HEK293 (cell line): Measurements from ENCODE around the gene MYO1G.

Source experiments
- CTCF ChIA-PET: fragments of 350-600 bp; formaldehyde crosslinking; extraction: SDS; loops from one replicate; lab custom pipeline; 2021; ENCODE audit warnings: antibody characterized with exemption; lab: Yijun Ruan, JAX
- POLR2A ChIA-PET: fragments of 300-600 bp; formaldehyde crosslinking; extraction: SDS; loops from one replicate; lab custom pipeline; 2020; ENCODE audit warnings: antibody characterized with exemption, inconsistent platforms; lab: Yijun Ruan, JAX
- H3K27ac ChIP-seq: fragments of 200-500 bp; sonication (Bioruptor generic); 2 replicates; pipeline ENCODE4 v1.5.1; 2014; ENCODE audit warnings: low read depth, low read length, control low read depth, inconsistent platforms; ENCODE audit errors: extremely low read depth
- H3K36me3 ChIP-seq, 2 experiments: fragments of 200-500 bp in 1 of 2; sonication (Bioruptor generic) in 1 of 2; 1 replicate in 1 of 2; 2 replicates in 1 of 2; pipeline ENCODE4 v1.5.1; 2014 to 2017; ENCODE audit warnings: inconsistent platforms in 2 of 2, low read length in 2 of 2; ENCODE audit not compliant: control insufficient read depth in 2 of 2, insufficient read depth in 1 of 2
- H3K4me1 ChIP-seq: fragments of 200-500 bp; sonication (Bioruptor generic); 2 replicates; pipeline ENCODE4 v1.5.1; 2014; ENCODE audit warnings: mild to moderate bottlenecking, low read length, inconsistent platforms; ENCODE audit not compliant: control insufficient read depth, insufficient read depth
- H3K4me3 ChIP-seq: 2 replicates; pipeline ENCODE4 v1.5.1; 2011; ENCODE audit warnings: low read depth, mild to moderate bottlenecking, control low read depth, low read length, moderate library complexity
- H3K9me3 ChIP-seq: fragments of 200-500 bp; sonication (Bioruptor generic); 2 replicates; pipeline ENCODE4 v1.5.1; 2014; ENCODE audit warnings: low read depth, low read length, inconsistent platforms; ENCODE audit not compliant: control insufficient read depth, insufficient read depth
- GLI4 ChIP-seq: fragments of 450-650 bp; formaldehyde crosslinking; IDR thresholded peaks from 2 replicates; pipeline ENCODE4 v1.5.1; 2016; ENCODE audit warnings: missing biosample characterization, missing genetic modification characterization
- MZF1 ChIP-seq: fragments of 450-650 bp; formaldehyde crosslinking; IDR thresholded peaks from 2 replicates; pipeline ENCODE4 v1.5.1; 2017; ENCODE audit warnings: missing biosample characterization, missing genetic modification characterization, borderline replicate concordance
- RBAK ChIP-seq: fragments of 450-650 bp; formaldehyde crosslinking; IDR thresholded peaks from 2 replicates; pipeline ENCODE4 v1.5.1; 2016; ENCODE audit warnings: missing biosample characterization, missing genetic modification characterization
- SALL2 ChIP-seq: fragments of 450-650 bp; formaldehyde crosslinking; IDR thresholded peaks from 2 replicates; pipeline ENCODE4 v1.5.0; 2017; ENCODE audit warnings: missing biosample characterization, mild to moderate bottlenecking, missing genetic modification characterization, borderline replicate concordance
- ZBTB26 ChIP-seq: fragments of 450-650 bp; formaldehyde crosslinking; optimal IDR thresholded peaks from 2 replicates; pipeline ENCODE3; 2016; ENCODE audit warnings: missing biosample characterization, mild to moderate bottlenecking, missing genetic modification characterization
- ZNF112 ChIP-seq: fragments of 450-650 bp; formaldehyde crosslinking; IDR thresholded peaks from 2 replicates; pipeline ENCODE4 v1.5.0; 2017; ENCODE audit warnings: missing biosample characterization, missing genetic modification characterization
- ZNF157 ChIP-seq: fragments of 450-650 bp; formaldehyde crosslinking; IDR thresholded peaks from 2 replicates; pipeline ENCODE4 v1.5.1; 2016; ENCODE audit warnings: missing biosample characterization, missing genetic modification characterization
- ZNF184 ChIP-seq: fragments of 450-650 bp; IDR thresholded peaks from 2 replicates; pipeline ENCODE4 v1.5.1; 2018; ENCODE audit warnings: missing biosample characterization, mild to moderate bottlenecking, missing genetic modification characterization
- ZNF2 ChIP-seq: fragments of 450-650 bp; formaldehyde crosslinking; IDR thresholded peaks from 2 replicates; pipeline ENCODE4 v1.5.1; 2016; ENCODE audit warnings: missing biosample characterization, missing genetic modification characterization
- ZNF449 ChIP-seq: fragments of 450-650 bp; formaldehyde crosslinking; IDR thresholded peaks from 2 replicates; pipeline ENCODE4 v1.5.1; 2017; ENCODE audit warnings: missing biosample characterization, mild to moderate bottlenecking, missing genetic modification characterization, moderate library complexity
- ZNF513 ChIP-seq: fragments of 450-650 bp; IDR thresholded peaks from 2 replicates; pipeline ENCODE4 v1.5.1; 2018; ENCODE audit warnings: missing biosample characterization, missing genetic modification characterization
- ZNF571 ChIP-seq: fragments of 450-650 bp; formaldehyde crosslinking; IDR thresholded peaks from 2 replicates; pipeline ENCODE4 v1.5.0; 2017; ENCODE audit warnings: missing biosample characterization, missing genetic modification characterization
- ZNF596 ChIP-seq: fragments of 450-650 bp; IDR thresholded peaks from 2 replicates; pipeline ENCODE4 v1.5.0; 2018; ENCODE audit warnings: missing biosample characterization, mild to moderate bottlenecking, missing genetic modification characterization, moderate library complexity
- ZNF654 ChIP-seq: fragments of 450-650 bp; formaldehyde crosslinking; IDR thresholded peaks from 2 replicates; pipeline ENCODE4 v1.5.1; 2016; ENCODE audit warnings: low read depth, missing biosample characterization, missing genetic modification characterization
- ZSCAN16 ChIP-seq: fragments of 450-650 bp; formaldehyde crosslinking; IDR thresholded peaks from 2 replicates; pipeline ENCODE4 v1.5.1; 2016; ENCODE audit warnings: missing biosample characterization, missing genetic modification characterization
- TF ChIP-seq, protein P1 (sequence below): fragments of 450-650 bp; formaldehyde crosslinking; IDR thresholded peaks from 2 replicates; pipeline ENCODE4 v1.5.1; 2017; ENCODE audit warnings: missing biosample characterization, missing genetic modification characterization
- TF ChIP-seq, protein P2 (sequence below): fragments of 450-650 bp; formaldehyde crosslinking; IDR thresholded peaks from 2 replicates; pipeline ENCODE4 v1.5.1; 2016; ENCODE audit warnings: missing biosample characterization, missing genetic modification characterization

Gene MYO1G

DNA sequence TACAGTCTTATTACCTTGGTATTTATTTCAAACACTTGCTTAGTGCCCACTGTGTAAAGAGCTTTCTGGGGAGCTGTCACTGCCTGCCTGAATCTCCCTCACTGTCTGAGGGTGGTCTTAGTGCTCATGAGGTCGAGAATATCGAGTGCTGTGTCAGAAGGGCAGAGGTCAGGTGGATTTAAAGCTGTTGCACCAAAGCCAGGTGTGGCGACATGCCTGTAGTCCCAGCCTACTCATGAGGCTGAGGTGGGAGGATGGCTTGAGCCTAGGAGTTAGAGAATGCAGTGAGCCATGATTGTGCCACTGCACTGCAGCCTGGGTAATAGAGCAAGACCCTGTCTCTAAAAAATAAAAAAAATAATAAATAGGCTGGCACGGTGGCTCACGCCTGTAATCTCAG is 42.1 kb upstream of the MYO1G start (continued):
- TF ChIP-seq GLI4 (tag by site-specific recombination): no peak

DNA sequence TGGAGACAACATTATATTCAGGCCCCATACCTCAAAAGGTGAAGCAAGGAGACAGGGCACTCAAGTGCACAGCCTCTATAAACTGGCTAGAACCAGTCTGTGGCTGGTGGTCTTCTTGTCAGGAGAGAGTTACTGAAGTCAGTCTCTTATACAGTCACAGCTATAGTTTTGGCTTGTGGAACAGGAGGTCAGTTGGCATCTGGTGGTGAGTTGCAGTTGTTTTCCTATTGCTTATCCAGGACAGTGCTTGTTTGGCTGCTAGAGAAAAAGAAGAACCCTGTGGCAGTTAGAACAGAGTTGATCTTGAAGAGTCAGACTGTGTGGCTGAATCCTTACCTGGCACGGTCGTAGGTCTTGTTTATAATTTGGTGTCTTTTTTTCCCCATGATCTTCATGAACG is 38.4 kb upstream of the MYO1G start:
- no peak for TF ChIP-seq ZNF112
- no peak for TF ChIP-seq MZF1 (tag by site-specific recombination)
- TF ChIP-seq, protein P1, sequence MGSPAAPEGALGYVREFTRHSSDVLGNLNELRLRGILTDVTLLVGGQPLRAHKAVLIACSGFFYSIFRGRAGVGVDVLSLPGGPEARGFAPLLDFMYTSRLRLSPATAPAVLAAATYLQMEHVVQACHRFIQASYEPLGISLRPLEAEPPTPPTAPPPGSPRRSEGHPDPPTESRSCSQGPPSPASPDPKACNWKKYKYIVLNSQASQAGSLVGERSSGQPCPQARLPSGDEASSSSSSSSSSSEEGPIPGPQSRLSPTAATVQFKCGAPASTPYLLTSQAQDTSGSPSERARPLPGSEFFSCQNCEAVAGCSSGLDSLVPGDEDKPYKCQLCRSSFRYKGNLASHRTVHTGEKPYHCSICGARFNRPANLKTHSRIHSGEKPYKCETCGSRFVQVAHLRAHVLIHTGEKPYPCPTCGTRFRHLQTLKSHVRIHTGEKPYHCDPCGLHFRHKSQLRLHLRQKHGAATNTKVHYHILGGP (tag by site-specific recombination): no peak
- CTCF ChIA-PET: no interaction called here
- no peaks in the 10 kb centered on the region for H3K9me3 ChIP-seq
- H3K27ac ChIP-seq: no peak overlapping the region
- H3K4me1 ChIP-seq: no peaks in the 10 kb centered on the region
- H3K36me3 ChIP-seq: no peaks in the 10 kb centered on the region; a peak in 1 of 3 replicates
- H3K4me3 ChIP-seq: no peak overlapping the region
- POLR2A ChIA-PET: no interaction called here

DNA sequence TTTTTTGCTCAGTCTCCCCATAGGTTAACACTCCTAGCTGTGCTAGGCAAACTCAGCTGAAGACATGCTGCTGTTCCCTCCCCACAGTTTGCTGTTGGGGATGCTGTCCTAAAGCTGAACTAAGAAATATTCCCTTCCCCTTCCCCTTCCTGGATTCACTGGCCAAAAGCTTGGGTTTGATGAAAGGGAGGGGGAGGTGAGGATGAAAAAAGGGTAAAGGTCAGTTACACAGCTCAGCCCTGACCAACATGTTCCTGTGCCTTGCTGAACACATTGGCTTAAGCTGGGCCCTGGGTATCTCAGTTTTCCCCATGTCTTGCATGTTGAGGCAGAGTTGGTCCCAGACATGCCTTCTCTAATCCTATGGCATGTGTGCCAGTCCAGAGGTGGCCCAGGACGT is 36.5 kb upstream of the MYO1G start:
- TF ChIP-seq, protein P2, sequence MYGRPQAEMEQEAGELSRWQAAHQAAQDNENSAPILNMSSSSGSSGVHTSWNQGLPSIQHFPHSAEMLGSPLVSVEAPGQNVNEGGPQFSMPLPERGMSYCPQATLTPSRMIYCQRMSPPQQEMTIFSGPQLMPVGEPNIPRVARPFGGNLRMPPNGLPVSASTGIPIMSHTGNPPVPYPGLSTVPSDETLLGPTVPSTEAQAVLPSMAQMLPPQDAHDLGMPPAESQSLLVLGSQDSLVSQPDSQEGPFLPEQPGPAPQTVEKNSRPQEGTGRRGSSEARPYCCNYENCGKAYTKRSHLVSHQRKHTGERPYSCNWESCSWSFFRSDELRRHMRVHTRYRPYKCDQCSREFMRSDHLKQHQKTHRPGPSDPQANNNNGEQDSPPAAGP (tag by site-specific recombination): no peak
- no peak for TF ChIP-seq ZNF513 (tag by site-specific recombination)
- TF ChIP-seq ZNF2 (tag by site-specific recombination): no peak
- no peak for TF ChIP-seq SALL2 (tag by site-specific recombination)
- TF ChIP-seq RBAK: no peak
- TF ChIP-seq GLI4 (tag by site-specific recombination): no peak
- no peak for TF ChIP-seq ZBTB26
- TF ChIP-seq ZNF654 (tag by site-specific recombination): no peak
- TF ChIP-seq ZNF571 (tag by site-specific recombination): no peak
- no peak for TF ChIP-seq ZNF157 (tag by site-specific recombination)
- no peak for TF ChIP-seq ZNF184 (tag by site-specific recombination)
- no peak for TF ChIP-seq ZNF449
- no peak for TF ChIP-seq ZSCAN16
- no peak for TF ChIP-seq ZNF596 (tag by site-specific recombination)
- TF ChIP-seq, all 188 proteins: peak for 0
- no peak overlapping the region for H3K4me3 ChIP-seq
- no peaks in the 10 kb centered on the region; a peak in 1 of 3 replicates for H3K36me3 ChIP-seq
- no peaks in the 10 kb centered on the region for H3K4me1 ChIP-seq
- H3K9me3 ChIP-seq: no peaks in the 10 kb centered on the region
- H3K27ac ChIP-seq: no peak overlapping the region
- POLR2A ChIA-PET: interaction anchor here (1.0 to 1.1 kb wide), 2 partner anchors 14 to 29 kb away, joined by 3 read pairs; no protein-coding TSS in a partner anchor
- CTCF ChIA-PET: no interaction called here
